ENCODE results near the gene GP1BA. TPM values are rescaled to one million over a fixed set of nuclear protein-coding genes. Genes with fewer than 3 reads are reported as not detected.

Gene GP1BA
- polyA plus RNA-seq, 1 donor (not counting 4 experiments of a cell fraction or from before 2014, with no cell fraction given) = not detected

GRCh38 chr17:4891411-4892410 is 40.4 kb upstream of the GP1BA start:
- H4K20me1 ChIP-seq (ENCODE audit: control insufficient read depth, extremely low read depth, insufficient read depth, low read length) = peaks cover 3% of the 10 kb centered on the region
- H3K9me3 ChIP-seq (ENCODE audit: control insufficient read depth, low read depth, low read length) = no peaks in the 10 kb centered on the region
- H3K27me3 ChIP-seq (ENCODE audit: control insufficient read depth, extremely low read depth, insufficient read depth, low read length) = no peaks in the 10 kb centered on the region
- dilution Hi-C loops (cut with MboI; ENCODE audit: extremely low pct_ligation_motif_present, low sequenced_read_pairs) = no loop called here
- H3K4me2 ChIP-seq (ENCODE audit: control insufficient read depth, extremely low read depth, insufficient read depth, low read depth, low read length) = no peak overlapping the region
- H3K27ac ChIP-seq (ENCODE audit: control insufficient read depth, insufficient read depth, low read length) = no peak overlapping the region
- H3K4me1 ChIP-seq (ENCODE audit: control insufficient read depth, extremely low read depth, insufficient read depth, low read length) = no peaks in the 10 kb centered on the region
- TF ChIP-seq EZH2 (IDR thresholded peaks at IDR 0.05; ENCODE audit: low read length) (no peak), CTCF (optimal IDR thresholded peaks at IDR 0.05 in 1 of 3, IDR thresholded peaks at IDR 0.05 in 1 of 3, conservative IDR thresholded peaks at IDR 0.05 in 1 of 3; ENCODE audit: extremely low read depth in 1 of 3, insufficient read depth in 2 of 3, low read length in 3 of 3) (no peak)
- DNase-seq (ENCODE audit: low read depth, low spot score) = no peak
- no peak overlapping the region for H3K9ac ChIP-seq (ENCODE audit: control insufficient read depth, extremely low read depth, insufficient read depth, low read length)
- no peaks in the 10 kb centered on the region for H3K9me1 ChIP-seq (ENCODE audit: control insufficient read depth, extremely low read depth, insufficient read depth, low read length)
- peaks cover 59 to 61% of the 10 kb centered on the region in 2 experiments for H3K36me3 ChIP-seq (ENCODE audit: control insufficient read depth in 2 of 2, extremely low read depth in 1 of 2, insufficient read depth in 2 of 2, low read length in 2 of 2)
- H2AFZ ChIP-seq (ENCODE audit: control insufficient read depth, low read length) = no peak overlapping the region
- H3K4me3 ChIP-seq (ENCODE audit: control insufficient read depth in 2 of 3, extremely low read depth in 1 of 3, insufficient read depth in 2 of 3, low read depth in 1 of 3, low read length in 3 of 3) = no peak overlapping the region
- no peak for FAIRE-seq
- H3K79me2 ChIP-seq (ENCODE audit: control insufficient read depth, insufficient read depth, low read length) = no peaks in the 10 kb centered on the region

- H3K9ac ChIP-seq (ENCODE audit: control insufficient read depth, extremely low read depth, insufficient read depth, low read length) = no peak overlapping the region
- H3K27ac ChIP-seq (ENCODE audit: control insufficient read depth, insufficient read depth, low read length) = no peak overlapping the region
- H3K4me1 ChIP-seq (ENCODE audit: control insufficient read depth, extremely low read depth, insufficient read depth, low read length) = no peaks in the 10 kb centered on the region
- no peak for FAIRE-seq
- peaks cover 57 to 59% of the 10 kb centered on the region in 2 experiments for H3K36me3 ChIP-seq (ENCODE audit: control insufficient read depth in 2 of 2, extremely low read depth in 1 of 2, insufficient read depth in 2 of 2, low read length in 2 of 2)
- TF ChIP-seq CTCF (optimal IDR thresholded peaks at IDR 0.05 in 1 of 3, IDR thresholded peaks at IDR 0.05 in 1 of 3, conservative IDR thresholded peaks at IDR 0.05 in 1 of 3; ENCODE audit: extremely low read depth in 1 of 3, insufficient read depth in 2 of 3, low read length in 3 of 3) = no peak
- no peak for TF ChIP-seq EZH2 (IDR thresholded peaks at IDR 0.05; ENCODE audit: low read length)
- peaks cover 10% of the 10 kb centered on the region for H4K20me1 ChIP-seq (ENCODE audit: control insufficient read depth, extremely low read depth, insufficient read depth, low read length)
- no peaks in the 10 kb centered on the region for H3K9me1 ChIP-seq (ENCODE audit: control insufficient read depth, extremely low read depth, insufficient read depth, low read length)
- H3K9me3 ChIP-seq (ENCODE audit: control insufficient read depth, low read depth, low read length) = no peaks in the 10 kb centered on the region
- dilution Hi-C loops (cut with MboI; ENCODE audit: extremely low pct_ligation_motif_present, low sequenced_read_pairs) = no loop called here
- no peak overlapping the region for H2AFZ ChIP-seq (ENCODE audit: control insufficient read depth, low read length)
- no peak overlapping the region for H3K4me3 ChIP-seq (ENCODE audit: control insufficient read depth in 2 of 3, extremely low read depth in 1 of 3, insufficient read depth in 2 of 3, low read depth in 1 of 3, low read length in 3 of 3)
- H3K27me3 ChIP-seq (ENCODE audit: control insufficient read depth, extremely low read depth, insufficient read depth, low read length) = no peaks in the 10 kb centered on the region
- DNase-seq (ENCODE audit: low read depth, low spot score) = no peak
- no peaks in the 10 kb centered on the region for H3K79me2 ChIP-seq (ENCODE audit: control insufficient read depth, insufficient read depth, low read length)
- no peak overlapping the region for H3K4me2 ChIP-seq (ENCODE audit: control insufficient read depth, extremely low read depth, insufficient read depth, low read depth, low read length)
Measured at GRCh38 chr17:4892499-4893221, 39.4 kb upstream of the GP1BA start.
